C1 segment of cervical spinal cord (tissue), 14 donors: Measurements from ENCODE around the gene KCNQ5.

Experiments used
- DNase-seq, 14 donors: peaks; one replicate each; lab custom pipeline; 2025; lab: John Stamatoyannopoulos, UW

KCNQ5 gene

GRCh38 chr6:72740135-72740534, 118.3 kb downstream of the KCNQ5 start:
- no peak for DNase-seq

- no peak for DNase-seq
These were observed 119.2 kb downstream of the KCNQ5 start for GRCh38 chr6:72741083-72741482.

GRCh38 chr6:72742001-72742673, 120.3 kb downstream of the KCNQ5 start:
- no peak for DNase-seq

GRCh38 chr6:72746276-72746675, 124.4 kb downstream of the KCNQ5 start:
- no peak for DNase-seq

- no peak for DNase-seq
These were observed 126.9 kb downstream of the KCNQ5 start for GRCh38 chr6:72748759-72749158.

- no peak for DNase-seq
These were observed 133.9 kb downstream of the KCNQ5 start for GRCh38 chr6:72755752-72756151.

- DNase-seq, result no peak
These were observed 135.2 kb downstream of the KCNQ5 start for GRCh38 chr6:72757048-72757447.

- no peak for DNase-seq
These were observed 136.1 kb downstream of the KCNQ5 start for GRCh38 chr6:72757926-72758325.

- DNase-seq, result no peak
These were observed 137.0 kb downstream of the KCNQ5 start for GRCh38 chr6:72758901-72759300.

- DNase-seq, result no peak
These were observed 138.4 kb downstream of the KCNQ5 start for GRCh38 chr6:72760114-72760793.

GRCh38 chr6:72761761-72762160, 139.9 kb downstream of the KCNQ5 start:
- DNase-seq, result no peak

GRCh38 chr6:72769459-72770125, 147.7 kb downstream of the KCNQ5 start:
- DNase-seq, result no peak

GRCh38 chr6:72770959-72771358, 149.1 kb downstream of the KCNQ5 start:
- no peak for DNase-seq

GRCh38 chr6:72776456-72776855, 154.6 kb downstream of the KCNQ5 start:
- no peak for DNase-seq

GRCh38 chr6:72781624-72782023, 159.8 kb downstream of the KCNQ5 start:
- DNase-seq, result no peak

GRCh38 chr6:72783035-72783434, 161.2 kb downstream of the KCNQ5 start:
- DNase-seq, result no peak

GRCh38 chr6:72783666-72784065, 161.8 kb downstream of the KCNQ5 start:
- no peak for DNase-seq

- no peak for DNase-seq
These were observed 162.2 kb downstream of the KCNQ5 start for GRCh38 chr6:72784071-72784470.

- no peak for DNase-seq
These were observed 162.7 kb downstream of the KCNQ5 start for GRCh38 chr6:72784581-72784980.

GRCh38 chr6:72787391-72788031, 165.6 kb downstream of the KCNQ5 start:
- DNase-seq, result no peak

- no peak for DNase-seq
These were observed 166.3 kb downstream of the KCNQ5 start for GRCh38 chr6:72788188-72788587.

GRCh38 chr6:72789145-72789544, 167.3 kb downstream of the KCNQ5 start:
- DNase-seq, result no peak
